GM23338 (cell line): ENCODE results near the gene TECTA. TPM values are rescaled to one million over a fixed set of nuclear protein-coding genes. Genes with fewer than 3 reads are reported as not detected.

ENCODE experiments used
- ATAC-seq: fragments of 200-7000 bp; cut with Tn5 transposase; 3 replicates; pipeline ENCODE4 v1.9.1; 2020
- DNase-seq: peaks from one replicate; pipeline ENCODE4 v3.0.0-alpha.2; 2015; ENCODE audit warnings: low spot score
- H2AFZ ChIP-seq: fragments of 200-600 bp; sonication (generic); 2 replicates; pipeline ENCODE4 v1.8.0; 2016; ENCODE audit warnings: antibody characterized with exemption, mild to moderate bottlenecking, moderate library complexity
- H3F3A ChIP-seq: fragments of 200-600 bp; sonication (generic); replicated peaks from 2 replicates; pipeline ENCODE4 v1.8.0; 2017; ENCODE audit warnings: antibody characterized with exemption, mixed run types, low read depth
- H3K27ac ChIP-seq: fragments of 200-600 bp; sonication (generic); 2 replicates; pipeline ENCODE4 v1.6.1; 2016; ENCODE audit warnings: low read depth
- H3K27me3 ChIP-seq: fragments of 200-600 bp; sonication (generic); 2 replicates; pipeline ENCODE4 v1.8.0; 2016; ENCODE audit warnings: mild to moderate bottlenecking, mixed run types, moderate library complexity; ENCODE audit not compliant: insufficient read depth
- H3K36me3 ChIP-seq: fragments of 200-600 bp; sonication (generic); 2 replicates; pipeline ENCODE4 v1.8.0; 2016; ENCODE audit warnings: mild to moderate bottlenecking; ENCODE audit not compliant: insufficient read depth
- H3K4me1 ChIP-seq: fragments of 200-600 bp; sonication (generic); 2 replicates; pipeline ENCODE4 v1.8.0; 2016; ENCODE audit warnings: mild to moderate bottlenecking, moderate library complexity; ENCODE audit not compliant: insufficient read depth
- H3K4me2 ChIP-seq: fragments of 200-600 bp; sonication (generic); 2 replicates; pipeline ENCODE4 v1.7.1; 2017; ENCODE audit warnings: mixed run types
- H3K4me3 ChIP-seq: fragments of 200-600 bp; sonication (generic); 2 replicates; pipeline ENCODE4 v1.6.1; 2016; ENCODE audit warnings: mixed run types
- H3K79me2 ChIP-seq: fragments of 200-600 bp; sonication (generic); replicated peaks from 2 replicates; pipeline ENCODE4 v1.8.0; 2017; ENCODE audit warnings: mild to moderate bottlenecking; ENCODE audit not compliant: insufficient read depth
- H3K9me2 ChIP-seq: fragments of 200-600 bp; sonication (generic); 2 replicates; pipeline ENCODE4 v1.8.0; 2017; ENCODE audit not compliant: insufficient read depth
- H4K20me1 ChIP-seq: fragments of 200-600 bp; sonication (generic); replicated peaks from 2 replicates; pipeline ENCODE4 v1.8.0; 2017; ENCODE audit warnings: mild to moderate bottlenecking; ENCODE audit not compliant: insufficient read depth
- H3K27ac Mint-ChIP-seq: 2 replicates; pipeline ENCODE4 v1.8.0; 2020; ENCODE audit warnings: inconsistent platforms, mild to moderate bottlenecking, moderate library complexity, mixed read lengths
- H3K27me3 Mint-ChIP-seq: 3 replicates; pipeline ENCODE4 v1.8.0; 2022; ENCODE audit warnings: low read depth, mild to moderate bottlenecking, moderate library complexity, mixed read lengths, inconsistent platforms; ENCODE audit not compliant: insufficient read depth, poor library complexity
- H3K36me3 Mint-ChIP-seq: 3 replicates; pipeline ENCODE4 v1.8.0; 2021; ENCODE audit warnings: low read depth, mild to moderate bottlenecking, inconsistent platforms, moderate library complexity, mixed read lengths
- H3K4me1 Mint-ChIP-seq: 3 replicates; pipeline ENCODE4 v1.8.0; 2020; ENCODE audit warnings: mild to moderate bottlenecking, inconsistent platforms, mixed read lengths
- H3K4me3 Mint-ChIP-seq: 3 replicates; pipeline ENCODE4 v1.8.0; 2021; ENCODE audit warnings: moderate library complexity, mild to moderate bottlenecking, inconsistent platforms, mixed read lengths
- H3K9me3 Mint-ChIP-seq: 3 replicates; pipeline ENCODE4 v1.8.0; 2020; ENCODE audit warnings: moderate library complexity, mild to moderate bottlenecking, inconsistent platforms, mixed read lengths
- CREB1 ChIP-seq: fragments of 250-450 bp; sonication (Bioruptor Pico); IDR thresholded peaks from 2 replicates; pipeline ENCODE4 v1.5.0; 2020; ENCODE audit warnings: low read depth, mild to moderate bottlenecking, moderate library complexity
- EZH2 ChIP-seq: fragments of 200-600 bp; sonication (generic); IDR thresholded peaks from one replicate; pipeline ENCODE4 v1.8.0; 2017; ENCODE audit warnings: antibody characterized with exemption, mild to moderate bottlenecking, low read depth; ENCODE audit not compliant: unreplicated experiment
- EZH2phosphoT487 ChIP-seq: fragments of 200-600 bp; sonication (generic); IDR thresholded peaks from one replicate; pipeline ENCODE4 v1.8.1; 2018; ENCODE audit warnings: antibody characterized with exemption; ENCODE audit not compliant: unreplicated experiment
- JUNB ChIP-seq: IDR thresholded peaks from one replicate; pipeline ENCODE4 v1.6.1; 2016; ENCODE audit warnings: antibody characterized with exemption; ENCODE audit not compliant: unreplicated experiment
- NANOG ChIP-seq: IDR thresholded peaks from 2 replicates; pipeline ENCODE4 v1.6.1; 2016; ENCODE audit warnings: antibody characterized with exemption, borderline replicate concordance
- POLR2AphosphoS5 ChIP-seq: IDR thresholded peaks from 2 replicates; pipeline ENCODE4 v1.6.1; 2016; ENCODE audit warnings: antibody characterized with exemption, low read depth
- STAT1 ChIP-seq: IDR thresholded peaks from one replicate; pipeline ENCODE4 v1.6.1; 2016; ENCODE audit warnings: antibody characterized with exemption; ENCODE audit not compliant: unreplicated experiment
- ZNF114 ChIP-seq: fragments of 250-450 bp; sonication (Bioruptor Pico); IDR thresholded peaks from 2 replicates; pipeline ENCODE4 v1.5.0; 2020; ENCODE audit warnings: mild to moderate bottlenecking, moderate library complexity
- ZNF331 ChIP-seq: fragments of 250-450 bp; sonication (Bioruptor Pico); IDR thresholded peaks from 2 replicates; pipeline ENCODE4 v1.5.0; 2020; ENCODE audit warnings: low read depth, mild to moderate bottlenecking, moderate library complexity
- polyA plus RNA-seq: library from polyadenylated mRNA; unstranded; fragments of >200 nt; fragmentation: Nextera tagmentation; extraction: Ambion mirVana; gene quantifications from 2 replicates; pipeline ENCODE4 v1.2.1, GENCODE V29; 2016
- total RNA-seq: library from RNA; depleted of rRNA; stranded (reverse); fragments of >200 nt; shearing (Covaris generic); gene quantifications from 2 replicates; pipeline ENCODE4 v1.2.3, GENCODE V29; 2014
- TF ChIP-seq, protein P1 (sequence below), 2 experiments: fragments of 200-600 bp in 1 of 2; sonication (generic) in 1 of 2; conservative IDR thresholded peaks; 2 replicates each; pipeline versions ENCODE4 v1.5.1 to v1.6.1; 2016 to 2017; ENCODE audit warnings: antibody characterized with exemption in 2 of 2, low read depth in 2 of 2, mild to moderate bottlenecking in 2 of 2, moderate library complexity in 1 of 2
- TF ChIP-seq, protein P2 (sequence below): IDR thresholded peaks from 2 replicates; pipeline ENCODE4 v1.6.1; 2016; ENCODE audit warnings: antibody characterized with exemption
- TF ChIP-seq, protein P3 (sequence below): fragments of 250-450 bp; sonication (Bioruptor Pico); IDR thresholded peaks from 2 replicates; pipeline ENCODE4 v1.5.0; 2020; ENCODE audit warnings: mild to moderate bottlenecking, moderate library complexity
- TF ChIP-seq, protein P4 (sequence below): IDR thresholded peaks from one replicate; pipeline ENCODE4 v1.6.1; 2018; ENCODE audit warnings: antibody characterized with exemption; ENCODE audit not compliant: unreplicated experiment

TECTA gene
- total and polyA plus RNA-seq, 2 experiments from 2014 or later, result 0.34 to 0.69 TPM

DNA sequence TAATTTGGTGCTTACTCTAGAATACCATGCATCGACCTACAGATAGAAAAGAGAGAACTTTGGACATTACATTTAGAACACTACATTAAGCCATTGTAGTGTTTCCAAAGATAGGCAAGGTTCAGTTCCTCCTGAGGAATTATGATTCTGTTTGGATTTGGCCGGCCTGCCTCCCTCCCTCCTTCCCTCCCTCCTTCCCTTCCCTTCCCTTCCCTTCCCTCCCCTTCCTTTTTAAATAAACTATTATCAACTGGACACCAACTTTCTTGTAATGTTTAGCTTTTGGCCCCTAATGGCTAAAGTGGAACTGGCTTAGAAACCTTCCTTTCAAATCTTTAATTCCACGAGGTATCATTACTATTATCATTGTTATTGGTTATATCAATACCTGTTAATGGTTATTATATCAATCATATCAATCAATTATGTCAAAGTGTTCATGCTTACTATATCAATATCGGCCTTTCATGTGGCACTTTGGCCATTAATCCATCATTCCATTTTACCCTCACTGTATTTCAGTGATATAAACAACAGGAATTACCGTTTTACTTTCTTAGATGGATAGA, 60.4 kb downstream of the TECTA start:
- no peaks in the 10 kb centered on the region for H3K79me2 ChIP-seq
- ATAC-seq, result no peak
- no peaks in the 10 kb centered on the region for H4K20me1 ChIP-seq
- Mint-ChIP-seq H3K4me3 (no peak overlapping the region), H3K27me3 (peaks cover under 1% of the 10 kb centered on the region), H3K9me3 (no peaks in the 10 kb centered on the region; the same call in 2 of the 3 replicates), H3K36me3 (no peaks in the 10 kb centered on the region), H3K27ac (no peak overlapping the region), H3K4me1 (peaks cover 17% of the 10 kb centered on the region)
- H3K4me2 ChIP-seq, result no peak overlapping the region
- H3K27me3 ChIP-seq, result no peaks in the 10 kb centered on the region
- DNase-seq, result no peak
- H3K27ac ChIP-seq, result no peak overlapping the region
- peaks cover 18% of the 10 kb centered on the region for H3K4me1 ChIP-seq
- H3K4me3 ChIP-seq, result no peak overlapping the region
- TF ChIP-seq, protein P1, sequence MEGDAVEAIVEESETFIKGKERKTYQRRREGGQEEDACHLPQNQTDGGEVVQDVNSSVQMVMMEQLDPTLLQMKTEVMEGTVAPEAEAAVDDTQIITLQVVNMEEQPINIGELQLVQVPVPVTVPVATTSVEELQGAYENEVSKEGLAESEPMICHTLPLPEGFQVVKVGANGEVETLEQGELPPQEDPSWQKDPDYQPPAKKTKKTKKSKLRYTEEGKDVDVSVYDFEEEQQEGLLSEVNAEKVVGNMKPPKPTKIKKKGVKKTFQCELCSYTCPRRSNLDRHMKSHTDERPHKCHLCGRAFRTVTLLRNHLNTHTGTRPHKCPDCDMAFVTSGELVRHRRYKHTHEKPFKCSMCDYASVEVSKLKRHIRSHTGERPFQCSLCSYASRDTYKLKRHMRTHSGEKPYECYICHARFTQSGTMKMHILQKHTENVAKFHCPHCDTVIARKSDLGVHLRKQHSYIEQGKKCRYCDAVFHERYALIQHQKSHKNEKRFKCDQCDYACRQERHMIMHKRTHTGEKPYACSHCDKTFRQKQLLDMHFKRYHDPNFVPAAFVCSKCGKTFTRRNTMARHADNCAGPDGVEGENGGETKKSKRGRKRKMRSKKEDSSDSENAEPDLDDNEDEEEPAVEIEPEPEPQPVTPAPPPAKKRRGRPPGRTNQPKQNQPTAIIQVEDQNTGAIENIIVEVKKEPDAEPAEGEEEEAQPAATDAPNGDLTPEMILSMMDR (conservative IDR thresholded peaks at IDR 0.05; ENCODE audit: low read depth in 2 of 2), result no peak
- TF ChIP-seq STAT1 (no peak), EZH2 (no peak), ZNF331 (CRISPR knock-in tag) (no peak), ZNF114 (CRISPR knock-in tag) (no peak), POLR2AphosphoS5 (no peak), CREB1 (no peak), JUNB (no peak), EZH2phosphoT487 (no peak), NANOG (no peak)
- TF ChIP-seq, protein P2, sequence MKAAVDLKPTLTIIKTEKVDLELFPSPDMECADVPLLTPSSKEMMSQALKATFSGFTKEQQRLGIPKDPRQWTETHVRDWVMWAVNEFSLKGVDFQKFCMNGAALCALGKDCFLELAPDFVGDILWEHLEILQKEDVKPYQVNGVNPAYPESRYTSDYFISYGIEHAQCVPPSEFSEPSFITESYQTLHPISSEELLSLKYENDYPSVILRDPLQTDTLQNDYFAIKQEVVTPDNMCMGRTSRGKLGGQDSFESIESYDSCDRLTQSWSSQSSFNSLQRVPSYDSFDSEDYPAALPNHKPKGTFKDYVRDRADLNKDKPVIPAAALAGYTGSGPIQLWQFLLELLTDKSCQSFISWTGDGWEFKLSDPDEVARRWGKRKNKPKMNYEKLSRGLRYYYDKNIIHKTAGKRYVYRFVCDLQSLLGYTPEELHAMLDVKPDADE, result no peak
- TF ChIP-seq, protein P3, sequence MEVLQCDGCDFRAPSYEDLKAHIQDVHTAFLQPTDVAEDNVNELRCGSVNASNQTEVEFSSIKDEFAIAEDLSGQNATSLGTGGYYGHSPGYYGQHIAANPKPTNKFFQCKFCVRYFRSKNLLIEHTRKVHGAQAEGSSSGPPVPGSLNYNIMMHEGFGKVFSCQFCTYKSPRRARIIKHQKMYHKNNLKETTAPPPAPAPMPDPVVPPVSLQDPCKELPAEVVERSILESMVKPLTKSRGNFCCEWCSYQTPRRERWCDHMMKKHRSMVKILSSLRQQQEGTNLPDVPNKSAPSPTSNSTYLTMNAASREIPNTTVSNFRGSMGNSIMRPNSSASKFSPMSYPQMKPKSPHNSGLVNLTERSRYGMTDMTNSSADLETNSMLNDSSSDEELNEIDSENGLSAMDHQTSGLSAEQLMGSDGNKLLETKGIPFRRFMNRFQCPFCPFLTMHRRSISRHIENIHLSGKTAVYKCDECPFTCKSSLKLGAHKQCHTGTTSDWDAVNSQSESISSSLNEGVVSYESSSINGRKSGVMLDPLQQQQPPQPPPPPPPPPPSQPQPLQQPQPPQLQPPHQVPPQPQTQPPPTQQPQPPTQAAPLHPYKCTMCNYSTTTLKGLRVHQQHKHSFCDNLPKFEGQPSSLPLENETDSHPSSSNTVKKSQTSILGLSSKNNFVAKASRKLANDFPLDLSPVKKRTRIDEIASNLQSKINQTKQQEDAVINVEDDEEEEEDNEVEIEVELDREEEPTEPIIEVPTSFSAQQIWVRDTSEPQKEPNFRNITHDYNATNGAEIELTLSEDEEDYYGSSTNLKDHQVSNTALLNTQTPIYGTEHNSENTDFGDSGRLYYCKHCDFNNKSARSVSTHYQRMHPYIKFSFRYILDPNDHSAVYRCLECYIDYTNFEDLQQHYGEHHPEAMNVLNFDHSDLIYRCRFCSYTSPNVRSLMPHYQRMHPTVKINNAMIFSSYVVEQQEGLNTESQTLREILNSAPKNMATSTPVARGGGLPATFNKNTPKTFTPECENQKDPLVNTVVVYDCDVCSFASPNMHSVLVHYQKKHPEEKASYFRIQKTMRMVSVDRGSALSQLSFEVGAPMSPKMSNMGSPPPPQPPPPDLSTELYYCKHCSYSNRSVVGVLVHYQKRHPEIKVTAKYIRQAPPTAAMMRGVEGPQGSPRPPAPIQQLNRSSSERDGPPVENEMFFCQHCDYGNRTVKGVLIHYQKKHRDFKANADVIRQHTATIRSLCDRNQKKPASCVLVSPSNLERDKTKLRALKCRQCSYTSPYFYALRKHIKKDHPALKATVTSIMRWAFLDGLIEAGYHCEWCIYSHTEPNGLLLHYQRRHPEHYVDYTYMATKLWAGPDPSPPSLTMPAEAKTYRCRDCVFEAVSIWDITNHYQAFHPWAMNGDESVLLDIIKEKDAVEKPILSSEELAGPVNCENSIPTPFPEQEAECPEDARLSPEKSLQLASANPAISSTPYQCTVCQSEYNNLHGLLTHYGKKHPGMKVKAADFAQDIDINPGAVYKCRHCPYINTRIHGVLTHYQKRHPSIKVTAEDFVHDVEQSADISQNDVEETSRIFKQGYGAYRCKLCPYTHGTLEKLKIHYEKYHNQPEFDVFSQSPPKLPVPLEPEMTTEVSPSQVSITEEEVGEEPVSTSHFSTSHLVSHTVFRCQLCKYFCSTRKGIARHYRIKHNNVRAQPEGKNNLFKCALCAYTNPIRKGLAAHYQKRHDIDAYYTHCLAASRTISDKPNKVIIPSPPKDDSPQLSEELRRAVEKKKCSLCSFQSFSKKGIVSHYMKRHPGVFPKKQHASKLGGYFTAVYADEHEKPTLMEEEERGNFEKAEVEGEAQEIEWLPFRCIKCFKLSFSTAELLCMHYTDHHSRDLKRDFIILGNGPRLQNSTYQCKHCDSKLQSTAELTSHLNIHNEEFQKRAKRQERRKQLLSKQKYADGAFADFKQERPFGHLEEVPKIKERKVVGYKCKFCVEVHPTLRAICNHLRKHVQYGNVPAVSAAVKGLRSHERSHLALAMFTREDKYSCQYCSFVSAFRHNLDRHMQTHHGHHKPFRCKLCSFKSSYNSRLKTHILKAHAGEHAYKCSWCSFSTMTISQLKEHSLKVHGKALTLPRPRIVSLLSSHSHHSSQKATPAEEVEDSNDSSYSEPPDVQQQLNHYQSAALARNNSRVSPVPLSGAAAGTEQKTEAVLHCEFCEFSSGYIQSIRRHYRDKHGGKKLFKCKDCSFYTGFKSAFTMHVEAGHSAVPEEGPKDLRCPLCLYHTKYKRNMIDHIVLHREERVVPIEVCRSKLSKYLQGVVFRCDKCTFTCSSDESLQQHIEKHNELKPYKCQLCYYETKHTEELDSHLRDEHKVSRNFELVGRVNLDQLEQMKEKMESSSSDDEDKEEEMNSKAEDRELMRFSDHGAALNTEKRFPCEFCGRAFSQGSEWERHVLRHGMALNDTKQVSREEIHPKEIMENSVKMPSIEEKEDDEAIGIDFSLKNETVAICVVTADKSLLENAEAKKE, result no peak
- TF ChIP-seq, protein P4, sequence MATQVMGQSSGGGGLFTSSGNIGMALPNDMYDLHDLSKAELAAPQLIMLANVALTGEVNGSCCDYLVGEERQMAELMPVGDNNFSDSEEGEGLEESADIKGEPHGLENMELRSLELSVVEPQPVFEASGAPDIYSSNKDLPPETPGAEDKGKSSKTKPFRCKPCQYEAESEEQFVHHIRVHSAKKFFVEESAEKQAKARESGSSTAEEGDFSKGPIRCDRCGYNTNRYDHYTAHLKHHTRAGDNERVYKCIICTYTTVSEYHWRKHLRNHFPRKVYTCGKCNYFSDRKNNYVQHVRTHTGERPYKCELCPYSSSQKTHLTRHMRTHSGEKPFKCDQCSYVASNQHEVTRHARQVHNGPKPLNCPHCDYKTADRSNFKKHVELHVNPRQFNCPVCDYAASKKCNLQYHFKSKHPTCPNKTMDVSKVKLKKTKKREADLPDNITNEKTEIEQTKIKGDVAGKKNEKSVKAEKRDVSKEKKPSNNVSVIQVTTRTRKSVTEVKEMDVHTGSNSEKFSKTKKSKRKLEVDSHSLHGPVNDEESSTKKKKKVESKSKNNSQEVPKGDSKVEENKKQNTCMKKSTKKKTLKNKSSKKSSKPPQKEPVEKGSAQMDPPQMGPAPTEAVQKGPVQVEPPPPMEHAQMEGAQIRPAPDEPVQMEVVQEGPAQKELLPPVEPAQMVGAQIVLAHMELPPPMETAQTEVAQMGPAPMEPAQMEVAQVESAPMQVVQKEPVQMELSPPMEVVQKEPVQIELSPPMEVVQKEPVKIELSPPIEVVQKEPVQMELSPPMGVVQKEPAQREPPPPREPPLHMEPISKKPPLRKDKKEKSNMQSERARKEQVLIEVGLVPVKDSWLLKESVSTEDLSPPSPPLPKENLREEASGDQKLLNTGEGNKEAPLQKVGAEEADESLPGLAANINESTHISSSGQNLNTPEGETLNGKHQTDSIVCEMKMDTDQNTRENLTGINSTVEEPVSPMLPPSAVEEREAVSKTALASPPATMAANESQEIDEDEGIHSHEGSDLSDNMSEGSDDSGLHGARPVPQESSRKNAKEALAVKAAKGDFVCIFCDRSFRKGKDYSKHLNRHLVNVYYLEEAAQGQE, result no peak
- H3K9me2 ChIP-seq, result peaks cover 3% of the 10 kb centered on the region
- no peaks in the 10 kb centered on the region for H3F3A ChIP-seq
- H3K36me3 ChIP-seq, result no peaks in the 10 kb centered on the region
- H2AFZ ChIP-seq, result no peak overlapping the region
